Esophagus (tissue), 2 donors: ENCODE measurements around the gene CUX1. TPM values are rescaled to one million over a fixed set of nuclear protein-coding genes. Genes with fewer than 3 reads are reported as not detected.
"Not testable (repeated sequence)": the region's sequence is repeated elsewhere in the genome, so short reads cannot be mapped to it uniquely, and the experiment has no call there.

ENCODE experiments used
- H3K27ac ChIP-seq, 2 donors: one replicate each; pipeline ENCODE4 v1.5.1; 2013; ENCODE audit warnings: low read depth in 2 of 2, mild to moderate bottlenecking in 2 of 2, inconsistent platforms in 1 of 2, low read length in 1 of 2, moderate library complexity in 1 of 2
- H3K27me3 ChIP-seq, 2 donors: one replicate each; pipeline ENCODE4 v1.6.1; 2013; ENCODE audit warnings: low read length in 2 of 2, control low read depth in 1 of 2, mild to moderate bottlenecking in 1 of 2; ENCODE audit not compliant: insufficient read depth in 2 of 2, control insufficient read depth in 1 of 2
- H3K36me3 ChIP-seq, 2 donors: one replicate each; pipeline ENCODE4 v1.6.1; 2013; ENCODE audit warnings: low read length in 1 of 2; ENCODE audit not compliant: control insufficient read depth in 2 of 2, insufficient read depth in 2 of 2
- H3K4me1 ChIP-seq, 2 donors: one replicate each; pipeline ENCODE4 v1.6.1; 2013; ENCODE audit warnings: low read length in 1 of 2; ENCODE audit not compliant: control insufficient read depth in 2 of 2, insufficient read depth in 2 of 2
- H3K4me3 ChIP-seq, 2 donors: one replicate each; pipeline ENCODE4 v1.5.1; 2013; ENCODE audit warnings: low read length in 2 of 2, mild to moderate bottlenecking in 2 of 2, low read depth in 1 of 2, moderate library complexity in 1 of 2
- H3K9me3 ChIP-seq, 2 donors: one replicate each; pipeline ENCODE4 v1.6.1; 2013; ENCODE audit warnings: mild to moderate bottlenecking in 2 of 2, low read depth in 1 of 2, low read length in 1 of 2, moderate library complexity in 1 of 2; ENCODE audit not compliant: control insufficient read depth in 2 of 2, insufficient read depth in 1 of 2
- WGBS, 2 donors: extraction: QIAGEN DNeasy Blood & Tissue Kit; methylation state at CpG; one replicate each; pipeline ENCODE4 v1.1.7; 2013; 5-methylcytosine and 5-hydroxymethylcytosine counted together
- polyA plus RNA-seq, 2 donors: library from polyadenylated mRNA; stranded (reverse); fragments of 200-250 nt; gene quantifications; one replicate each; pipeline ENCODE4 v1.2.3, GENCODE V29; 2013
- donor health status: healthy with polysubstance abuse.
- donor health status: Bipolar disorder and iron deficiency.

Gene CUX1
- polyA plus RNA-seq, 2 donors, result 19.6 to 21.7 TPM

GRCh38 chr7:101795461-101795860 lies 22.0 kb upstream of the CUX1 start:
- Histone ChIP-seq H3K4me3 (no peak overlapping the region), H3K27me3 (no peaks in the 10 kb centered on the region), H3K36me3 (no peaks in the 10 kb centered on the region), H3K27ac (no peak overlapping the region), H3K4me1 (no peaks in the 10 kb centered on the region), H3K9me3 (no peaks in the 10 kb centered on the region)
- WGBS, 2 donors, result 93 to 94% methylated on average over 5 of the region's 5 CpGs

GRCh38 chr7:101798173-101798572 lies 19.3 kb upstream of the CUX1 start:
- H3K9me3 ChIP-seq, H3K27me3 ChIP-seq, H3K36me3 ChIP-seq, H3K4me3 ChIP-seq, H3K4me1 ChIP-seq, H3K27ac ChIP-seq: not testable (repeated sequence)
- 85 to 88% methylated on average over 10 of the region's 10 CpGs for WGBS, 2 donors

- H3K27me3 ChIP-seq, result no peaks in the 10 kb centered on the region
- no peaks in the 10 kb centered on the region for H3K36me3 ChIP-seq
- H3K4me3 ChIP-seq, result no peak overlapping the region
- H3K4me1 ChIP-seq, result peaks cover 0 to 2% of the 10 kb centered on the region in 2 donors
- 53 to 54% methylated on average over 11 of the region's 11 CpGs for WGBS, 2 donors
- H3K9me3 ChIP-seq, result no peaks in the 10 kb centered on the region
- H3K27ac ChIP-seq, result no peak overlapping the region
These were observed 14.0 kb upstream of the CUX1 start for GRCh38 chr7:101803203-101804087.

GRCh38 chr7:101804088-101804963 lies 13.1 kb upstream of the CUX1 start:
- Histone ChIP-seq H3K4me1 (peaks cover 0 to 2% of the 10 kb centered on the region in 2 donors), H3K9me3 (no peaks in the 10 kb centered on the region), H3K27ac (no peak overlapping the region), H3K36me3 (no peaks in the 10 kb centered on the region), H3K4me3 (no peak overlapping the region), H3K27me3 (no peaks in the 10 kb centered on the region)
- 7 to 10% methylated on average over 16 of the region's 16 CpGs for WGBS, 2 donors

GRCh38 chr7:101804967-101805366 lies 12.5 kb upstream of the CUX1 start:
- Histone ChIP-seq H3K36me3 (no peaks in the 10 kb centered on the region), H3K4me3 (no peak overlapping the region), H3K9me3 (no peaks in the 10 kb centered on the region), H3K27me3 (no peaks in the 10 kb centered on the region), H3K27ac (peak overlapping the region in 1 of 2 donors; percentile 13), H3K4me1 (peaks cover 0 to 2% of the 10 kb centered on the region in 2 donors)
- 29 to 34% methylated on average over 10 of the region's 10 CpGs for WGBS, 2 donors

GRCh38 chr7:101812595-101812994 lies 4.8 kb upstream of the CUX1 start:
- Histone ChIP-seq H3K9me3 (no peaks in the 10 kb centered on the region), H3K27ac (no peak overlapping the region), H3K27me3 (no peaks in the 10 kb centered on the region), H3K4me1 (peaks cover 0 to 2% of the 10 kb centered on the region in 2 donors), H3K4me3 (no peak overlapping the region), H3K36me3 (no peaks in the 10 kb centered on the region)
- 77 to 90% methylated on average over 1 of the region's 1 CpG for WGBS, 2 donors

GRCh38 chr7:101813402-101814019 lies 3.9 kb upstream of the CUX1 start:
- WGBS, 2 donors, result 23 to 25% methylated on average over 5 of the region's 5 CpGs
- H3K27ac ChIP-seq, result no peak overlapping the region
- peak overlapping the region in 1 of 2 donors; percentile 97 for H3K4me3 ChIP-seq

GRCh38 chr7:101814081-101814990 lies 3.1 kb upstream of the CUX1 start:
- peak overlapping the region; percentile 27 to 28 for H3K27ac ChIP-seq
- WGBS, 2 donors, result 1% methylated on average over 62 to 74 of the region's 74 CpGs
- no peaks in the 10 kb centered on the region for H3K9me3 ChIP-seq

More at GRCh38 chr7:101813402-101814019, 3.9 kb upstream of the CUX1 start:
- Histone ChIP-seq H3K9me3 (no peaks in the 10 kb centered on the region), H3K27me3 (no peaks in the 10 kb centered on the region), H3K4me1 (peaks cover 0 to 2% of the 10 kb centered on the region in 2 donors), H3K36me3 (no peaks in the 10 kb centered on the region)

More at GRCh38 chr7:101814081-101814990, 3.1 kb upstream of the CUX1 start:
- H3K4me1 ChIP-seq, result peaks cover 0 to 2% of the 10 kb centered on the region in 2 donors
- no peaks in the 10 kb centered on the region for H3K36me3 ChIP-seq
- H3K27me3 ChIP-seq, result no peaks in the 10 kb centered on the region
- H3K4me3 ChIP-seq, result peak overlapping the region; percentile 56 to 97
